ENCODE measurements around the gene TERF2IP. TPM values are rescaled to one million over a fixed set of nuclear protein-coding genes. Genes with fewer than 3 reads are reported as not detected.

TERF2IP gene
- total and polyA plus RNA-seq, 2 experiments from 2014 or later, result 12.0 to 18.0 TPM

- no peak for DNase-seq (ENCODE audit: low spot score)
These were observed 19.7 kb upstream of the TERF2IP start for GRCh38 chr16:75627851-75628250.

GRCh38 chr16:75628351-75628750 is 19.2 kb upstream of the TERF2IP start:
- no peak for ATAC-seq
- H4K20me1 ChIP-seq (replicated peaks; ENCODE audit: insufficient read depth), result no peaks in the 10 kb centered on the region
- H3K4me1 ChIP-seq (ENCODE audit: insufficient read depth), result no peaks in the 10 kb centered on the region
- H3K36me3 Mint-ChIP-seq (ENCODE audit: low read depth), result peaks cover 79% of the 10 kb centered on the region
- H3K36me3 ChIP-seq (ENCODE audit: insufficient read depth), result peaks cover 75% of the 10 kb centered on the region
- H3K4me3 Mint-ChIP-seq, result no peak overlapping the region
- H3K9me2 ChIP-seq (ENCODE audit: insufficient read depth), result no peaks in the 10 kb centered on the region
- H3K4me3 ChIP-seq, result no peak overlapping the region
- H3K27ac ChIP-seq (ENCODE audit: low read depth), result no peak overlapping the region
- no peaks in the 10 kb centered on the region for H3K79me2 ChIP-seq (replicated peaks; ENCODE audit: insufficient read depth)
- peaks cover 5% of the 10 kb centered on the region for H3K27me3 Mint-ChIP-seq (ENCODE audit: insufficient read depth, low read depth, poor library complexity)
- DNase-seq (ENCODE audit: low spot score), result no peak
- H3K4me1 Mint-ChIP-seq, result no peaks in the 10 kb centered on the region; the same call in 2 of the 3 replicates
- H3K4me2 ChIP-seq, result no peak overlapping the region
- H3K9me3 Mint-ChIP-seq, result no peaks in the 10 kb centered on the region
- no peaks in the 10 kb centered on the region for H3K27me3 ChIP-seq (ENCODE audit: insufficient read depth)
- H3K27ac Mint-ChIP-seq, result no peak overlapping the region
- peaks cover 14% of the 10 kb centered on the region; the same call in 1 of the 2 replicates for H3F3A ChIP-seq (replicated peaks; ENCODE audit: low read depth)
- no peak overlapping the region for H2AFZ ChIP-seq
- TF ChIP-seq JUNB (IDR thresholded peaks at IDR 0.05; ENCODE audit: unreplicated experiment) (no peak), EZH2 (IDR thresholded peaks at IDR 0.05; ENCODE audit: low read depth, unreplicated experiment) (no peak), CTCF (conservative IDR thresholded peaks at IDR 0.05; ENCODE audit: low read depth in 2 of 2) (no peak), POLR2AphosphoS5 (IDR thresholded peaks at IDR 0.05; ENCODE audit: low read depth) (no peak), EZH2phosphoT487 (IDR thresholded peaks at IDR 0.05; ENCODE audit: unreplicated experiment) (no peak)

More at GRCh38 chr16:75627851-75628250, 19.7 kb upstream of the TERF2IP start:
- Histone ChIP-seq H3K9me2 (ENCODE audit: insufficient read depth) (no peaks in the 10 kb centered on the region), H3K79me2 (replicated peaks; ENCODE audit: insufficient read depth) (no peaks in the 10 kb centered on the region), H3K27ac (ENCODE audit: low read depth) (no peak overlapping the region), H3K27me3 (ENCODE audit: insufficient read depth) (no peaks in the 10 kb centered on the region), H3K4me2 (no peak overlapping the region), H4K20me1 (replicated peaks; ENCODE audit: insufficient read depth) (no peaks in the 10 kb centered on the region), H2AFZ (no peak overlapping the region), H3K36me3 (ENCODE audit: insufficient read depth) (peaks cover 70% of the 10 kb centered on the region), H3K4me3 (no peak overlapping the region), H3K4me1 (ENCODE audit: insufficient read depth) (no peaks in the 10 kb centered on the region), H3F3A (replicated peaks; ENCODE audit: low read depth) (peaks cover 14% of the 10 kb centered on the region; the same call in 1 of the 2 replicates)
- no peaks in the 10 kb centered on the region; the same call in 2 of the 3 replicates for H3K4me1 Mint-ChIP-seq
- no peak for ATAC-seq
- peaks cover 2% of the 10 kb centered on the region for H3K27me3 Mint-ChIP-seq (ENCODE audit: insufficient read depth, low read depth, poor library complexity)
- H3K27ac Mint-ChIP-seq, result no peak overlapping the region
- no peaks in the 10 kb centered on the region for H3K9me3 Mint-ChIP-seq
- H3K4me3 Mint-ChIP-seq, result no peak overlapping the region
- TF ChIP-seq POLR2AphosphoS5 (IDR thresholded peaks at IDR 0.05; ENCODE audit: low read depth) (no peak), EZH2phosphoT487 (IDR thresholded peaks at IDR 0.05; ENCODE audit: unreplicated experiment) (no peak), JUNB (IDR thresholded peaks at IDR 0.05; ENCODE audit: unreplicated experiment) (no peak), REST (IDR thresholded peaks at IDR 0.05; ENCODE audit: unreplicated experiment) (no peak)
- peaks cover 74% of the 10 kb centered on the region for H3K36me3 Mint-ChIP-seq (ENCODE audit: low read depth)
